ENCODE data around the gene ZNF610. TPM values are rescaled to one million over a fixed set of nuclear protein-coding genes. Genes with fewer than 3 reads are reported as not detected.

Gene ZNF610
- total RNA-seq = 1.2 and 2.0 TPM in 2 replicates

DNA sequence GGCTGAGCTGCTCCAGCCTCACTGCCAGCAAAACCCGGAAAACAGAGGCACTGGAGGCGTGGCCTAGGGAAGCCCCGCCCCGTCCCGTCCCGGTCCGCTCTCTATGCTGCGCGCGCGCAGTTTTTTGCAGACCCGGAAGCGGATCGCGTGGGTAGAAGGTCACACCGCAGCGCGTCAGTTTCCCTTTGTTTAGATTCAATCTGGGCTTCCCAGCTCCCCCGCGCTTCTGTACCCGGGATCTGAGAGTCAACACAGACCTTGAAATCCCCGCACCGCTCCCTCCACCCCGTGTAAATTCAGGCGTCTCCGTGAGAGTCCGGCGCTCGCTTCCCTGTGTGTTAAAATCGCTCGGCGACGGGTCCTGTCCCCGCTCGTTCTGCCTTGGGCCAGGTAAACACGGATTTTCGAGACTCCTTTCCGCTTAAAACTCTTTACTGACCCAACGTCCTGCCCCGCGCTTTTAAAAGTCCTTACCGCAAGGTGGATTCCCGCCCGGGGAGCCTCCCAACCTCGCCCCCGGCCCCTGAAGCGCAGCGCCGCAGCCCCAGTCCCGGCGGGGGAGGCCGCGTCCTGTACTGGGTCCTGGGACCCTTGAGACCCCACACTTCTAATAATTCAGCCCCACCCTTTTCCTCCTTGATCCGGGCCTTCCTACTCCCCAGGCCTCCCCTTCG lies at the start of gene ZNF610:
ZNF610 (plus strand) TSS at position 127 of the 674 bp plus-strand sequence. CDS start 12,930 bp downstream, outside the sequence.

GRCh38 chr19:52296773-52297600 lies 39.1 kb upstream of the ZNF610 start, which contains the start of gene ZNF480:
Gene ZNF480 (plus strand): TSS chr19:52297169. CDS start chr19:52300413, 3,244 bp downstream.

DNA sequence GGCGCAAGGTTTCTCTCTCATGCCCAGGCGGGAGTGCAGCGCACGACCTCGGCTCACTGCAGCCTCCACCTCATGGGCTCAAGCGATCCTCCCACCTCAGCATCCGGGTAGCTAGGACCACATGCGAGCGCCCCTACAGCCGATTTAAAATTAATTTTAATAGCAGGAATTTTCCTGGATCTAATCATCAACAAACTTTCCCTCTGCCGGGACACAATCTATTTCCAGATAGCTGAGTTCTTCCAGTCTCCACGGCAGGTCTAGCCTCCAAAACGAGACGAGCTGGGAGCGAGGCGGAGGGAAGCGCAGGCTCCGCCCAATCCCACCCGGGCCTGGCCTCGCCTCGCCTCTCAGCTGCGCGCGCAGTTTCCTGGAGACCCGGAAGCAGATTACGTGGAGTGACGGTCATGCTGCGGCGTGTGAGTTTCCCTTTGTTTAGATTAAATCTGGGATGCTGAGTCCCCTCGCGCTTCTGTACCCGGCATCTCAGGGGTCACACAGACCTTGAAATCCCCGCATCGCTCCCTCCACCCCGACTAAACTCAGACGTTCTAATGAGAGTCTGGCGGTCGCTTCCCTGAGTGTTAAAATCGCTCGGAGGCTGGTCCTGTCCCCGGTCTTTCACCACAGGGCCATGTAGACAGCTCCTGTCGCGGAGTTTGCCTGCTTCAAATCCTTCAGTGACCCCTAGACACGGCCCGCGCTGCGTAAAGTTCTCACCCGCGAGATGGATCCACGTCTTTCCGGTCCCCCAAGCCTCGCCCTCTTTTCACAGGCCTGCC lies 33.7 kb downstream of the ZNF610 start, which contains the start of gene ZNF880:
ZNF880 (plus strand) TSS at position 365 of the 782 bp plus-strand sequence; CDS start at position 408, 43 bp downstream.

GRCh38 chr19:52397310-52398080 lies 61.5 kb downstream of the ZNF610 start, which contains the start of gene ZNF528:
Gene ZNF528 (plus strand): TSS chr19:52397849. CDS start chr19:52402014, 4,165 bp downstream.

Other genes with a start within 250 kb of the ZNF610 start
- 9.3 and 14.6 TPM in 2 replicates for gene ZNF841, start 240.5 kb upstream of the ZNF610 start, total RNA-seq
- 7.2 and 10.7 TPM in 2 replicates for gene ZNF616, start 196.3 kb upstream of the ZNF610 start, total RNA-seq
- 7.3 and 11.1 TPM in 2 replicates for gene ZNF836, start 164.6 kb upstream of the ZNF610 start, total RNA-seq
- 85.4 and 96.3 TPM in 2 replicates for gene PPP2R1A, start 146.2 kb upstream of the ZNF610 start, total RNA-seq
- 9.3 and 11.3 TPM in 2 replicates for gene ZNF766, start 66.7 kb upstream of the ZNF610 start, total RNA-seq
- gene ZNF480, start 39.1 kb upstream of the ZNF610 start, total RNA-seq = 3.9 and 7.1 TPM in 2 replicates
- 20.6 and 25.8 TPM in 2 replicates for gene ZNF880, start 33.7 kb downstream of the ZNF610 start, total RNA-seq
- gene ZNF528, start 61.6 kb downstream of the ZNF610 start, total RNA-seq = 8.3 and 14.4 TPM in 2 replicates
- gene ZNF534, start 92.9 kb downstream of the ZNF610 start, total RNA-seq = not detected in 2 replicates
- gene ZNF578, start 117.3 kb downstream of the ZNF610 start, total RNA-seq = 0.54 and 1.1 TPM in 2 replicates
- gene ZNF808, start 191.4 kb downstream of the ZNF610 start, total RNA-seq = 10.3 and 15.8 TPM in 2 replicates
- 12.0 and 16.2 TPM in 2 replicates for gene ZNF701, start 234.0 kb downstream of the ZNF610 start, total RNA-seq